Loucy (cell line): ENCODE measurements around the gene PIGK.

ENCODE experiments used
- CTCF ChIP-seq: fragments of 200-600 bp; sonication (generic); conservative IDR thresholded peaks from 2 replicates; pipeline ENCODE4 v1.5.1; 2014; ENCODE audit warnings: mild to moderate bottlenecking, antibody characterized with exemption, low read length
- EZH2phosphoT487 ChIP-seq: fragments of 200-600 bp; IDR thresholded peaks from 2 replicates; pipeline ENCODE4 v1.6.1; 2018; ENCODE audit warnings: antibody characterized with exemption, mild to moderate bottlenecking, moderate library complexity, borderline replicate concordance

GRCh38 chr1:77200293-77200692, 18.9 kb downstream of the PIGK start:
- no peak for TF ChIP-seq CTCF
- no peak for TF ChIP-seq EZH2phosphoT487
